PC-9 (cell line): ENCODE data around the gene S1PR5.

Experiments used
- CTCF ChIP-seq: fragments of 200-600 bp; sonication (generic); conservative IDR thresholded peaks from 2 replicates; pipeline ENCODE4 v1.6.1; 2017; ENCODE audit warnings: mixed run types, antibody characterized with exemption, mild to moderate bottlenecking, moderate library complexity
- EZH2 ChIP-seq: fragments of 200-600 bp; sonication (generic); IDR thresholded peaks from 2 replicates; pipeline ENCODE4 v1.8.0; 2017; ENCODE audit warnings: antibody characterized with exemption, low read depth

- no peak for TF ChIP-seq CTCF
- no peak for TF ChIP-seq EZH2
Measured at GRCh38 chr19:10546817-10547216, 29.6 kb upstream of the S1PR5 start.
